NCI-H2227 (cell line): ENCODE data around the gene CDH11.
A peak's percentile ranks its signal among the peaks of the same experiment; 100 is the strongest.

Source experiments
- DNase-seq: peaks from one replicate; lab custom pipeline; 2025; ENCODE audit not compliant: unreplicated experiment; lab: John Stamatoyannopoulos, UW

Gene CDH11

GRCh38 chr16:65121870-65122723 is at the start of gene CDH11:
CDH11 (minus strand) TSS chr16:65122063; CDS start chr16:65004869, 117,194 bp downstream.
- DNase-seq, result no peak

GRCh38 chr16:65154321-65154720 is 32.5 kb upstream of the CDH11 start:
- DNase-seq, result no peak

- DNase-seq, result no peak
These were observed 31.7 kb upstream of the CDH11 start for GRCh38 chr16:65153365-65154105.

- DNase-seq, result no peak
These were observed 26.9 kb upstream of the CDH11 start for GRCh38 chr16:65148804-65149203.

- no peak for DNase-seq
These were observed 20.4 kb upstream of the CDH11 start for GRCh38 chr16:65142276-65142675.

GRCh38 chr16:65136681-65137080 is 14.8 kb upstream of the CDH11 start:
- no peak for DNase-seq

- no peak for DNase-seq
These were observed 5.2 kb upstream of the CDH11 start for GRCh38 chr16:65126845-65127624.

- DNase-seq, result no peak
These were observed 4.0 kb upstream of the CDH11 start for GRCh38 chr16:65125871-65126270.

GRCh38 chr16:65125322-65125721 is 3.5 kb upstream of the CDH11 start:
- DNase-seq, result no peak

GRCh38 chr16:65124596-65124995 is 2.7 kb upstream of the CDH11 start:
- DNase-seq, result no peak

GRCh38 chr16:65124212-65124548 is 2.3 kb upstream of the CDH11 start:
- DNase-seq, result no peak

- no peak for DNase-seq
These were observed 1.7 kb upstream of the CDH11 start for GRCh38 chr16:65123396-65124211.

GRCh38 chr16:65122724-65123395 is 997 bp upstream of the CDH11 start:
- DNase-seq, result no peak

GRCh38 chr16:65120831-65121721 is 787 bp downstream of the CDH11 start:
- DNase-seq, result no peak

- DNase-seq, result no peak
These were observed 1.4 kb downstream of the CDH11 start for GRCh38 chr16:65120461-65120830.

GRCh38 chr16:65119901-65120401 is 1.9 kb downstream of the CDH11 start:
- no peak for DNase-seq

- DNase-seq, result no peak
These were observed 2.4 kb downstream of the CDH11 start for GRCh38 chr16:65119435-65119834.

GRCh38 chr16:65118871-65119270 is 3.0 kb downstream of the CDH11 start:
- no peak for DNase-seq

- DNase-seq, result peak; percentile 11
These were observed 3.9 kb downstream of the CDH11 start for GRCh38 chr16:65117811-65118448.
